Measurements from ENCODE around the gene PNKP.

Gene PNKP

GRCh38 chr19:49860336-49861102 lies 6.9 kb downstream of the PNKP start:
- no peaks in the 10 kb centered on the region for H3K27me3 ChIP-seq (ENCODE audit: insufficient read depth, low read depth, severe bottlenecking)
- H3K9me3 ChIP-seq (ENCODE audit: severe bottlenecking) = no peaks in the 10 kb centered on the region
- H3K27ac ChIP-seq = peak overlapping the region; percentile 33
- no peak overlapping the region for H3K4me3 ChIP-seq (ENCODE audit: low read depth, low read length)
- H3K36me3 ChIP-seq = peaks cover 91% of the 10 kb centered on the region
- no peak for DNase-seq
- TF ChIP-seq CTCF (IDR thresholded peaks at IDR 0.05; ENCODE audit: low read depth, low read length) = no peak

- peaks cover 96% of the 10 kb centered on the region for H3K36me3 ChIP-seq
- no peak overlapping the region for H3K27ac ChIP-seq
- TF ChIP-seq CTCF (IDR thresholded peaks at IDR 0.05; ENCODE audit: low read depth, low read length) = no peak
- no peaks in the 10 kb centered on the region for H3K9me3 ChIP-seq (ENCODE audit: severe bottlenecking)
- no peak overlapping the region for H3K4me3 ChIP-seq (ENCODE audit: low read depth, low read length)
- DNase-seq = peak; percentile 24
- no peaks in the 10 kb centered on the region for H3K27me3 ChIP-seq (ENCODE audit: insufficient read depth, low read depth, severe bottlenecking)
Measured at GRCh38 chr19:49859682-49860335, 7.6 kb downstream of the PNKP start.

GRCh38 chr19:49858088-49858985 lies 9.0 kb downstream of the PNKP start:
- H3K27ac ChIP-seq = no peak overlapping the region
- H3K4me3 ChIP-seq (ENCODE audit: low read depth, low read length) = no peak overlapping the region
- no peak for TF ChIP-seq CTCF (IDR thresholded peaks at IDR 0.05; ENCODE audit: low read depth, low read length)
- DNase-seq = peak; percentile 41
- peaks cover 94% of the 10 kb centered on the region for H3K36me3 ChIP-seq
- H3K27me3 ChIP-seq (ENCODE audit: insufficient read depth, low read depth, severe bottlenecking) = no peaks in the 10 kb centered on the region
- H3K9me3 ChIP-seq (ENCODE audit: severe bottlenecking) = no peaks in the 10 kb centered on the region

GRCh38 chr19:49857838-49858087 lies 9.6 kb downstream of the PNKP start:
- Histone ChIP-seq H3K36me3 (peaks cover 90% of the 10 kb centered on the region), H3K27ac (no peak overlapping the region)
- no peak for TF ChIP-seq CTCF (IDR thresholded peaks at IDR 0.05; ENCODE audit: low read depth, low read length)

GRCh38 chr19:49857061-49857837 lies 10.1 kb downstream of the PNKP start:
- no peak overlapping the region for H3K4me3 ChIP-seq (ENCODE audit: low read depth, low read length)
- no peak for TF ChIP-seq CTCF (IDR thresholded peaks at IDR 0.05; ENCODE audit: low read depth, low read length)
- H3K27ac ChIP-seq = no peak overlapping the region
- no peaks in the 10 kb centered on the region for H3K27me3 ChIP-seq (ENCODE audit: insufficient read depth, low read depth, severe bottlenecking)
- peaks cover 90% of the 10 kb centered on the region for H3K36me3 ChIP-seq
- DNase-seq = no peak
- H3K9me3 ChIP-seq (ENCODE audit: severe bottlenecking) = no peaks in the 10 kb centered on the region

More at GRCh38 chr19:49857838-49858087, 9.6 kb downstream of the PNKP start:
- Histone ChIP-seq H3K4me3 (ENCODE audit: low read depth, low read length) (no peak overlapping the region), H3K9me3 (ENCODE audit: severe bottlenecking) (no peaks in the 10 kb centered on the region), H3K27me3 (ENCODE audit: insufficient read depth, low read depth, severe bottlenecking) (no peaks in the 10 kb centered on the region)
- no peak for DNase-seq

Data from WERI-Rb-1 (cell line).